ENCODE data around the gene CACFD1.

CACFD1 gene

DNA sequence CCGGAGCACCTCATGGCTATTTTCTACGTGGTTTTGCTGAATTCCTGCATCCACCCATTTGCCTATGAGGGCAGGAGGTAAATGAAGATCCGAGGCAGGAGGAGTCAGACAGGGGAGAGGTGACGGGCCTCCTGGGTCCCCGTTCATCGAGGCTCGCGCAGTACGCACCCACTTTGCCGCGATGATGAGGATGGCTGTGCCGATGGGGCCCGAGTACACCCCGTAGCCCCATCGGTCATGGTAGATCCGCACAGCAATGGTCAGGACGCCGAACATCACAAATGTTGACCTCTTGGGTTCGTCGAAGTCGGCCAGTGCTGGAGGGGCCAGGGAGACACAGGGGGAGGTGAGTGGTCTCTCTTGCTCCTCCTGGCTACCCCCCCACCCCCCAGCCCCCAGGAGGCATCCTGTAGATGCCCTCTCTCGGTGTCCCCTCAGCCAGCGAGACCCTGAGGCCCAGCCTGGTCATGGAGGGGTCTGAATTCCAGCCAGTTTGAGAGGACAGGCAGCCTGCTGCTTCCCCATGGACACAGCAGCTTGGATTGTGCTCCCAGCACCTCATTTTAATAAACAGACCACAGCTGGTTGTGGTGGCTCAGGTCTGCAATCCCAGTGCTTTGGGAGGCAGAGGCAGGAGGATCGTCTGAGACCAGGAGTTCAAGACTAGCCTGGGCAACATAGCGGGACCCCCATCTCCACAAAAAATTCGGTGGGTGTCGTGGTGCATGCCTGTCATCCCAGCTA lies 59.1 kb downstream of the CACFD1 start:
- no peak for DNase-seq (ENCODE audit: low read depth)

GRCh38 chr9:133519693-133520092 lies 59.9 kb downstream of the CACFD1 start:
- no peak for DNase-seq (ENCODE audit: low read depth)

DNA sequence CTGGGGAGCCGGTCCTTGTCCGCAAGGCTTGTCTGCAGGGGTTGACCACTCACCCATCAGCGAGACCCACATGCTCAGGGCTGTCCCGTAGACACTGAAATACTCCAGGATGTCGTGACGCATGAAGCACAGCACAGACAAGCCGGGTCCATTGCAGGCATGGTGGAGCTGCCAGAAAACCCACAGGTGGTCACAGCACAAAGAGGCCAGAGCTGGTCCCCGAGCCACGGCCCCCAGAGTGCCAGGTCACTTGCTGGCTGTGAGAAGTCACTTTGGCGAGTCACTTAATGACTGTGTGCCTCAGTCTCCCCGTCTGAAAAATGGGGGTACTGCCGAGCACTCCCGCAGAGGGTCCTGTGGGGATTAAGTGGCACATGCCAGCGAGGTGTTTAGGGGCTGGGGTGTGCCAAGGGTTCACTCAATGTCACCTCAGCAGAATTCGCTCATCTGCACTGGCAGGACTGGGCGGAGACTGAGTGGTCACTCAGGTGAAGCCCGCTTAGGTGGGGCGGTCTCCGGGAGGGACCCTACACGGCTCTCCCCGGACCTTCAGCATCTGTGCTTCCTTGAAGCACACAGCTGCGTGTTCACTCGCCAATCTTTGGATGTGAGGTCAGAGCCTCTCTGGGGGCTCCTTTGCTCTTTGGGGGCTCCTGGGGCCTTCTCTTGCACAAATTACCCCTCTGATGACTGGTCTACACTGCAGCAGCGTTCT lies 60.5 kb downstream of the CACFD1 start:
- DNase-seq (ENCODE audit: low read depth) = no peak

Measured in activated T-cell treated with anti-CD3 and anti-CD28 coated beads for 48 hours (primary cell).